GM12878 (cell line): Measurements from ENCODE around the gene ADAMTS17. TPM values are rescaled to one million over a fixed set of nuclear protein-coding genes. Genes with fewer than 3 reads are reported as not detected.

Experiments
- ATAC-seq: fragments of 200-7000 bp; cut with Tn5 transposase; 3 replicates; pipeline ENCODE4 v1.9.1; 2020; ENCODE audit warnings: mild to moderate bottlenecking, moderate library complexity
- BruUV-seq: library from RNA; stranded (reverse); fragments of 400-500 nt; replicated peaks from 2 replicates; lab custom pipeline; 2021; lab: Mats Ljungman, UMichigan
- CTCF ChIA-PET: fragments of 300-600 bp; sonication (Branson Sonifier 250); formaldehyde crosslinking; extraction: SDS; loops from one replicate; lab custom pipeline; 2021; ENCODE audit warnings: inconsistent platforms; lab: Yijun Ruan, JAX
- POLR2A ChIA-PET: fragments of 350-600 bp; formaldehyde crosslinking; extraction: SDS; loops from one replicate; lab custom pipeline; 2021; ENCODE audit warnings: inconsistent platforms; lab: Charles Lee
- RAD21 ChIA-PET: fragments of 300-600 bp; sonication (Branson Sonifier 250); formaldehyde crosslinking; loops from one replicate; lab custom pipeline; 2023; ENCODE audit warnings: antibody characterized with exemption; ENCODE audit not compliant: unreplicated experiment; lab: Charles Lee
- SMC1A ChIA-PET: fragments of 300-600 bp; sonication (Branson Sonifier 250); formaldehyde crosslinking; loops from one replicate; lab custom pipeline; 2023; ENCODE audit not compliant: unreplicated experiment, uncharacterized antibody; lab: Charles Lee
- DNase-seq: peaks from one replicate; pipeline ENCODE4 v3.0.0-alpha.2; 2011; ENCODE audit warnings: low read depth, low spot score
- FAIRE-seq: peaks from 3 replicates; lab custom pipeline; 2011; peaks lifted over from hg19 to GRCh38; lab: Jason Lieb, UNC
- H2AFZ ChIP-seq: 2 replicates; pipeline ENCODE4 v1.6.0; 2011; ENCODE audit warnings: low read depth, low read length, control low read depth; ENCODE audit not compliant: control insufficient read depth
- H3K27ac ChIP-seq: 2 replicates; pipeline ENCODE4 v1.5.1; 2011; ENCODE audit warnings: control low read depth; ENCODE audit not compliant: control insufficient read depth, insufficient read depth
- H3K27me3 ChIP-seq, 2 experiments: replicated peaks in 1 of 2; 2 replicates each; pipeline versions ENCODE4 v1.6.0 to v1.6.1; 2011; ENCODE audit warnings: low read length in 1 of 2; ENCODE audit not compliant: control insufficient read depth in 2 of 2, insufficient read depth in 2 of 2
- H3K36me3 ChIP-seq, 2 experiments: 2 replicates each; pipeline ENCODE4 v1.5.1; 2011; ENCODE audit warnings: low read length in 1 of 2; ENCODE audit not compliant: control insufficient read depth in 2 of 2, insufficient read depth in 2 of 2
- H3K4me1 ChIP-seq: 2 replicates; pipeline ENCODE4 v1.6.1; 2011; ENCODE audit warnings: mild to moderate bottlenecking, low read length, moderate library complexity, mixed read lengths; ENCODE audit not compliant: control insufficient read depth, insufficient read depth
- H3K4me2 ChIP-seq: 2 replicates; pipeline ENCODE4 v1.6.0; 2011; ENCODE audit warnings: control low read depth; ENCODE audit not compliant: control insufficient read depth, insufficient read depth
- H3K4me3 ChIP-seq: fragments of 200-600 bp; sonication (generic); 2 replicates; pipeline ENCODE4 v1.5.1; 2016
- H3K79me2 ChIP-seq: 2 replicates; pipeline ENCODE4 v1.6.0; 2011; ENCODE audit warnings: low read length; ENCODE audit not compliant: control insufficient read depth, insufficient read depth
- H3K9ac ChIP-seq: 2 replicates; pipeline ENCODE4 v1.8.0; 2011; ENCODE audit warnings: low read length, control low read depth, mixed read lengths; ENCODE audit not compliant: control insufficient read depth, insufficient read depth
- H3K9me3 ChIP-seq: replicated peaks from 3 replicates; pipeline ENCODE4 v1.5.1; 2011; ENCODE audit warnings: mild to moderate bottlenecking, low read length; ENCODE audit not compliant: control insufficient read depth, insufficient read depth
- H4K20me1 ChIP-seq: 2 replicates; pipeline ENCODE4 v1.6.0; 2011; ENCODE audit not compliant: control insufficient read depth, insufficient read depth
- BHLHE40 ChIP-seq, 2 experiments: fragments of 450-650 bp in 1 of 2; IDR thresholded peaks; 2 replicates each; pipeline ENCODE4 v1.6.1; 2011 to 2017; ENCODE audit warnings: low read depth in 2 of 2, borderline replicate concordance in 1 of 2, improper control_type of control experiment in 1 of 2, low read length in 1 of 2, mild to moderate bottlenecking in 1 of 2
- BMI1 ChIP-seq: fragments of 450-650 bp; IDR thresholded peaks from 2 replicates; pipeline ENCODE4 v1.6.1; 2016; ENCODE audit warnings: mild to moderate bottlenecking, moderate library complexity, borderline replicate concordance
- EP300 ChIP-seq, 2 experiments: fragments of 150-350 bp in 1 of 2; IDR thresholded peaks; 2 replicates each; pipeline ENCODE4 v1.6.1; 2011 to 2012; ENCODE audit warnings: low read depth in 2 of 2, low read length in 2 of 2, borderline replicate concordance in 1 of 2, improper control_type of control experiment in 1 of 2, inconsistent platforms in 1 of 2; ENCODE audit not compliant: control insufficient read depth in 1 of 2
- ESRRA ChIP-seq: IDR thresholded peaks from 2 replicates; pipeline ENCODE4 v1.6.1; 2012; ENCODE audit warnings: mild to moderate bottlenecking, low read length, improper control_type of control experiment
- NBN ChIP-seq: fragments of 450-650 bp; IDR thresholded peaks from 2 replicates; pipeline ENCODE4 v1.6.1; 2016
- PAX8 ChIP-seq: fragments of 450-650 bp; IDR thresholded peaks from 2 replicates; pipeline ENCODE4 v1.6.1; 2017; ENCODE audit warnings: mild to moderate bottlenecking, moderate library complexity
- POU2F2 ChIP-seq: IDR thresholded peaks from 3 replicates; pipeline ENCODE4 v1.6.1; 2011; ENCODE audit warnings: low read depth, mild to moderate bottlenecking, low read length, borderline replicate concordance
- RELB ChIP-seq: fragments of 450-650 bp; IDR thresholded peaks from 2 replicates; pipeline ENCODE4 v1.6.1; 2017; ENCODE audit warnings: low read depth, mild to moderate bottlenecking, moderate library complexity
- STAT1 ChIP-seq: fragments of 450-650 bp; conservative IDR thresholded peaks from 2 replicates; pipeline ENCODE4 v1.6.1; 2014; ENCODE audit warnings: antibody characterized with exemption, mild to moderate bottlenecking
- TAF1 ChIP-seq: IDR thresholded peaks from 2 replicates; pipeline ENCODE4 v1.6.1; 2011; ENCODE audit warnings: mild to moderate bottlenecking, low read depth, low read length, borderline replicate concordance
- ZNF592 ChIP-seq: fragments of 450-650 bp; IDR thresholded peaks from 2 replicates; pipeline ENCODE4 v1.6.1; 2017; ENCODE audit warnings: mild to moderate bottlenecking, moderate library complexity
- WGBS: methylation state at CpG from one replicate; pipeline ENCODE4 v1.1.6; 2016; ENCODE audit warnings: low lambda C conversion rate; ENCODE audit not compliant: insufficient replicate concordance, insufficient coverage; ENCODE audit errors: missing lambda C conversion rate; 5-methylcytosine and 5-hydroxymethylcytosine counted together
- in situ Hi-C: fragments of 300-500 bp; cut with MboI; formaldehyde crosslinking; loops from 9 replicates; pipeline ENCODE4 v1.14.3; 2018; ENCODE audit warnings: mixed read lengths
- intact Hi-C: fragments of 100-400 bp; cut with micrococcal nuclease; formaldehyde crosslinking; loops from one replicate; pipeline ENCODE4 v1.14.2; 2022; ENCODE audit not compliant: unreplicated experiment
- polyA plus RNA-seq, 11 experiments: library from polyadenylated mRNA; depleted of rRNA in 4 of 11; unstranded in 6 of 11; stranded (reverse) in 5 of 11; fragments of >200 nt; fragmentation: Nextera tagmentation in 4 of 11; fragmentation: Illumina TruSeq in 1 of 11; extraction: Ambion mirVana in 4 of 11; extraction: Trizol in 1 of 11; gene quantifications; 1 replicate in 1 of 11; 2 replicates in 10 of 11; pipeline versions ENCODE4 v1.2.1 to v1.2.3, GENCODE V29; 2011 to 2016; ENCODE audit warnings: inconsistent platforms in 2 of 11, missing spikeins in 2 of 11, low read depth in 1 of 11
- total RNA-seq, 4 experiments: library from RNA; depleted of rRNA in 3 of 4; stranded (reverse); fragments of >200 nt in 3 of 4; fragmentation: Illumina TruSeq in 1 of 4; extraction: Trizol in 1 of 4; gene quantifications; 2 replicates each; pipeline versions ENCODE4 v1.2.1 to v1.2.3, GENCODE V29; 2013 to 2021
- TF ChIP-seq, protein P1 (sequence below): IDR thresholded peaks from 2 replicates; pipeline ENCODE4 v1.6.1; 2011; ENCODE audit warnings: low read depth, low read length, improper control_type of control experiment, borderline replicate concordance

ADAMTS17 gene
- total and polyA plus RNA-seq, 10 of the 15 experiments (the other 5 are each of a cell fraction or from before 2014, with no cell fraction given) = 0.04 to 0.50 (median 0.10) TPM; not detected in 4

- 23% methylated on average over 14 of the region's 14 CpGs for WGBS
- Histone ChIP-seq H3K79me2 (no peaks in the 10 kb centered on the region), H3K4me3 (no peak overlapping the region), H3K36me3 (no peaks in the 10 kb centered on the region), H4K20me1 (no peaks in the 10 kb centered on the region), H3K27ac (no peak overlapping the region), H3K4me1 (no peaks in the 10 kb centered on the region; the same call in 1 of the 2 replicates), H3K9me3 (no peaks in the 10 kb centered on the region), H3K4me2 (no peak overlapping the region), H3K27me3 (no peaks in the 10 kb centered on the region; a peak in 1 of 4 replicates), H3K9ac (no peak overlapping the region), H2AFZ (no peak overlapping the region)
- ChIA-PET POLR2A (no interaction called here), CTCF (no interaction called here), SMC1A (no interaction called here), RAD21 (no interaction called here)
- TF ChIP-seq, protein P1, sequence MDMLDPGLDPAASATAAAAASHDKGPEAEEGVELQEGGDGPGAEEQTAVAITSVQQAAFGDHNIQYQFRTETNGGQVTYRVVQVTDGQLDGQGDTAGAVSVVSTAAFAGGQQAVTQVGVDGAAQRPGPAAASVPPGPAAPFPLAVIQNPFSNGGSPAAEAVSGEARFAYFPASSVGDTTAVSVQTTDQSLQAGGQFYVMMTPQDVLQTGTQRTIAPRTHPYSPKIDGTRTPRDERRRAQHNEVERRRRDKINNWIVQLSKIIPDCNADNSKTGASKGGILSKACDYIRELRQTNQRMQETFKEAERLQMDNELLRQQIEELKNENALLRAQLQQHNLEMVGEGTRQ = no peak
- no peak for TF ChIP-seq EP300 (IDR thresholded peaks at IDR 0.05; ENCODE audit: borderline replicate concordance in 1 of 2, control insufficient read depth in 1 of 2, low read depth in 2 of 2, low read length in 2 of 2)
- no peak for TF ChIP-seq STAT1
- TF ChIP-seq BHLHE40 (IDR thresholded peaks at IDR 0.05; ENCODE audit: borderline replicate concordance in 1 of 2, low read depth in 2 of 2, low read length in 1 of 2) = no peak
- TF ChIP-seq ZNF592 = no peak
- no peak for TF ChIP-seq POU2F2
- no peak for TF ChIP-seq BMI1
- no peak for TF ChIP-seq ESRRA
- no peak for TF ChIP-seq PAX8
- no peak for TF ChIP-seq NBN
- TF ChIP-seq TAF1 = no peak
- no peak for TF ChIP-seq RELB
- intact Hi-C loops = no loop called here
- BruUV-seq = no TSS peak
- ATAC-seq = no peak
- no peak for FAIRE-seq
- no peak for DNase-seq
- in situ Hi-C loops = no loop called here
Observed at GRCh38 chr15:100112636-100113305, 229.0 kb downstream of the ADAMTS17 start.
